Measurements from ENCODE around the gene CHMP5. TPM values are rescaled to one million over a fixed set of nuclear protein-coding genes. Genes with fewer than 3 reads are reported as not detected.

Gene CHMP5
- total RNA-seq, 1 experiment from 2014 or later, result 61.8 TPM

DNA sequence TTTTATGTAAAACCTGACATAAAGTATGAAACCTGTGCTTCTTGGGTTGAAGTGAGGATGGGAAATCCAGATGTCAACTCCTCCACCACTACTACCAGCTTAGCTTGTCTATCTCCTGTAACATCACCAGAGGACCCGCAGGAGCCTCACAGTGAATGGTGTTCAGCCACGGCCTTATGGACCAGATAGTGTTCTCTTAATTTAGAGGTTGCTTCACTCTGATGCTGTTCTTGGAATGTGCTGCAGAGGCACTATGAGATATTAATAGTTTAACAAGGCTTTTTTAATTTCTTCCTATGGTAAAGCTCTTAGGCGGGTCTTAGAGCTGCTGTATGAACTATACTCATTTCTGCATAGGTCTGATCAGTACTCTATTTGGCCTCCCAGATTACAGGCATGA is 53.4 kb downstream of the CHMP5 start:
- Histone ChIP-seq H3K9me3 (ENCODE audit: control insufficient read depth in 1 of 2, insufficient read depth in 1 of 2, low read depth in 1 of 2, low read length in 2 of 2) (no peaks in the 10 kb centered on the region), H3K9ac (ENCODE audit: low read length) (no peak overlapping the region), H3K27ac (ENCODE audit: low read depth, low read length) (no peak overlapping the region), H3K27me3 (ENCODE audit: insufficient read depth, low read length) (no peaks in the 10 kb centered on the region), H3K4me1 (ENCODE audit: control insufficient read depth in 1 of 2, insufficient read depth in 2 of 2, low read length in 2 of 2) (peaks cover 0 to 11% of the 10 kb centered on the region in 2 experiments; a peak in 2 of 4 replicates), H3K79me2 (ENCODE audit: insufficient read depth, low read length) (0 out of 2 replicates have a peak, but pooled peaks cover 7% of the 10 kb centered on the region), H4K20me1 (ENCODE audit: insufficient read depth) (no peaks in the 10 kb centered on the region), H3K36me3 (ENCODE audit: control insufficient read depth in 1 of 2, insufficient read depth in 2 of 2, low read length in 2 of 2) (peaks cover 40 to 55% of the 10 kb centered on the region in 2 experiments), H2AFZ (ENCODE audit: low read depth, low read length, poor library complexity, severe bottlenecking) (no peak overlapping the region), H3K9me2 (ENCODE audit: insufficient read depth) (no peaks in the 10 kb centered on the region), H3K4me3 (replicated peaks in 1 of 2; ENCODE audit: low read depth in 1 of 2, low read length in 2 of 2) (no peak overlapping the region), H3K4me2 (ENCODE audit: low read length) (no peak overlapping the region)
- ChIA-PET RAD21 (ENCODE audit: low non-redundant PET in 1 of 2, low total read pairs in 2 of 2, uncharacterized antibody in 2 of 2, unreplicated experiment in 2 of 2) (no interaction called here), CTCF (no interaction called here), POLR2A (no interaction called here)
- no peak for TF ChIP-seq RAD21 (IDR thresholded peaks at IDR 0.05; ENCODE audit: low read depth)
- TF ChIP-seq, protein P1, sequence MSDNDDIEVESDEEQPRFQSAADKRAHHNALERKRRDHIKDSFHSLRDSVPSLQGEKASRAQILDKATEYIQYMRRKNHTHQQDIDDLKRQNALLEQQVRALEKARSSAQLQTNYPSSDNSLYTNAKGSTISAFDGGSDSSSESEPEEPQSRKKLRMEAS (IDR thresholded peaks at IDR 0.05), result no peak
- TF ChIP-seq EZH2phosphoT487 (IDR thresholded peaks at IDR 0.05; ENCODE audit: borderline replicate concordance), result no peak
- ATAC-seq (no peak), DNase-seq (ENCODE audit: low read depth, low spot score) (no peak)
- BruUV-seq (replicated peaks), result no TSS peak
- intact Hi-C loops (cut with micrococcal nuclease), result no loop called here

- Histone ChIP-seq H3K4me3 (replicated peaks in 1 of 2; ENCODE audit: low read depth in 1 of 2, low read length in 2 of 2) (no peak overlapping the region), H3K9ac (ENCODE audit: low read length) (no peak overlapping the region), H3K9me3 (ENCODE audit: control insufficient read depth in 1 of 2, insufficient read depth in 1 of 2, low read depth in 1 of 2, low read length in 2 of 2) (no peaks in the 10 kb centered on the region), H3K36me3 (ENCODE audit: control insufficient read depth in 1 of 2, insufficient read depth in 2 of 2, low read length in 2 of 2) (peaks cover 34 to 55% of the 10 kb centered on the region in 2 experiments), H3K27me3 (ENCODE audit: insufficient read depth, low read length) (no peaks in the 10 kb centered on the region), H2AFZ (ENCODE audit: low read depth, low read length, poor library complexity, severe bottlenecking) (no peak overlapping the region), H3K4me1 (ENCODE audit: control insufficient read depth in 1 of 2, insufficient read depth in 2 of 2, low read length in 2 of 2) (peaks cover 0 to 11% of the 10 kb centered on the region in 2 experiments; a peak in 2 of 4 replicates), H3K9me2 (ENCODE audit: insufficient read depth) (no peaks in the 10 kb centered on the region), H4K20me1 (ENCODE audit: insufficient read depth) (no peaks in the 10 kb centered on the region), H3K27ac (ENCODE audit: low read depth, low read length) (no peak overlapping the region), H3K79me2 (ENCODE audit: insufficient read depth, low read length) (0 out of 2 replicates have a peak, but pooled peaks cover 7% of the 10 kb centered on the region), H3K4me2 (ENCODE audit: low read length) (no peak overlapping the region)
- no peak for ATAC-seq
- RAD21 ChIA-PET (ENCODE audit: low non-redundant PET in 1 of 2, low total read pairs in 2 of 2, uncharacterized antibody in 2 of 2, unreplicated experiment in 2 of 2), result no interaction called here
- POLR2A ChIA-PET, result no interaction called here
- intact Hi-C loops (cut with micrococcal nuclease), result no loop called here
- no TSS peak for BruUV-seq (replicated peaks)
- CTCF ChIA-PET, result no interaction called here
- TF ChIP-seq EZH2 (IDR thresholded peaks at IDR 0.05) (no peak), YY1 (IDR thresholded peaks at IDR 0.05; ENCODE audit: extremely low read depth, insufficient replicate concordance, low read depth, low read length) (no peak), SRF (IDR thresholded peaks at IDR 0.05; ENCODE audit: low read depth) (no peak), SIN3A (IDR thresholded peaks at IDR 0.05; ENCODE audit: low read depth) (no peak), ELF1 (IDR thresholded peaks at IDR 0.05; ENCODE audit: borderline replicate concordance, low read depth) (no peak), FOSL1 (IDR thresholded peaks at IDR 0.05; ENCODE audit: low read depth) (no peak), TCF7L2 (IDR thresholded peaks at IDR 0.05; ENCODE audit: borderline replicate concordance, extremely low read depth, insufficient read depth, insufficient read length) (no peak), ZNF274 (IDR thresholded peaks at IDR 0.05; ENCODE audit: low read depth, low read length) (no peak), JUND (IDR thresholded peaks at IDR 0.05) (no peak), ZFX (IDR thresholded peaks at IDR 0.05) (no peak), POLR2A (IDR thresholded peaks at IDR 0.05; ENCODE audit: borderline replicate concordance, extremely low read depth, insufficient read depth, insufficient read length) (no peak), ZBTB33 (IDR thresholded peaks at IDR 0.05; ENCODE audit: extremely low read depth, insufficient replicate concordance, low read length) (no peak)
- TF ChIP-seq, protein P2, sequence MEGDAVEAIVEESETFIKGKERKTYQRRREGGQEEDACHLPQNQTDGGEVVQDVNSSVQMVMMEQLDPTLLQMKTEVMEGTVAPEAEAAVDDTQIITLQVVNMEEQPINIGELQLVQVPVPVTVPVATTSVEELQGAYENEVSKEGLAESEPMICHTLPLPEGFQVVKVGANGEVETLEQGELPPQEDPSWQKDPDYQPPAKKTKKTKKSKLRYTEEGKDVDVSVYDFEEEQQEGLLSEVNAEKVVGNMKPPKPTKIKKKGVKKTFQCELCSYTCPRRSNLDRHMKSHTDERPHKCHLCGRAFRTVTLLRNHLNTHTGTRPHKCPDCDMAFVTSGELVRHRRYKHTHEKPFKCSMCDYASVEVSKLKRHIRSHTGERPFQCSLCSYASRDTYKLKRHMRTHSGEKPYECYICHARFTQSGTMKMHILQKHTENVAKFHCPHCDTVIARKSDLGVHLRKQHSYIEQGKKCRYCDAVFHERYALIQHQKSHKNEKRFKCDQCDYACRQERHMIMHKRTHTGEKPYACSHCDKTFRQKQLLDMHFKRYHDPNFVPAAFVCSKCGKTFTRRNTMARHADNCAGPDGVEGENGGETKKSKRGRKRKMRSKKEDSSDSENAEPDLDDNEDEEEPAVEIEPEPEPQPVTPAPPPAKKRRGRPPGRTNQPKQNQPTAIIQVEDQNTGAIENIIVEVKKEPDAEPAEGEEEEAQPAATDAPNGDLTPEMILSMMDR (IDR thresholded peaks at IDR 0.05 in 2 of 3, conservative IDR thresholded peaks at IDR 0.05 in 1 of 3; ENCODE audit: borderline replicate concordance in 1 of 3, insufficient read depth in 1 of 3, low read depth in 2 of 3, low read length in 2 of 3), result no peak
- TF ChIP-seq, protein P1 (IDR thresholded peaks at IDR 0.05), result no peak
- DNase-seq (ENCODE audit: low read depth, low spot score), result no peak
Measured at GRCh38 chr9:33318781-33319180, 53.9 kb downstream of the CHMP5 start.

All from HCT116 (cell line).